HEK293 (cell line): ENCODE data around the gene CAMK2G.

ENCODE experiments used
- CTCF ChIP-seq: fragments of 450-650 bp; formaldehyde crosslinking; IDR thresholded peaks from 2 replicates; pipeline ENCODE4 v1.5.1; 2016; ENCODE audit warnings: missing biosample characterization, missing genetic modification characterization
- PRDM2 ChIP-seq: fragments of 450-650 bp; formaldehyde crosslinking; IDR thresholded peaks from 2 replicates; pipeline ENCODE4 v1.5.1; 2016; ENCODE audit warnings: missing biosample characterization, missing genetic modification characterization, borderline replicate concordance
- YY2 ChIP-seq: fragments of 450-650 bp; formaldehyde crosslinking; IDR thresholded peaks from 2 replicates; pipeline ENCODE4 v1.5.1; 2016; ENCODE audit warnings: missing biosample characterization, missing genetic modification characterization
- ZNF10 ChIP-seq: fragments of 450-650 bp; formaldehyde crosslinking; IDR thresholded peaks from 2 replicates; pipeline ENCODE4 v1.5.1; 2017; ENCODE audit warnings: missing biosample characterization, missing genetic modification characterization
- ZNF292 ChIP-seq: fragments of 450-650 bp; formaldehyde crosslinking; IDR thresholded peaks from 2 replicates; pipeline ENCODE4 v1.5.1; 2016; ENCODE audit warnings: low read depth, missing biosample characterization, missing genetic modification characterization, borderline replicate concordance
- ZNF302 ChIP-seq: fragments of 450-650 bp; formaldehyde crosslinking; IDR thresholded peaks from 2 replicates; pipeline ENCODE4 v1.5.1; 2016; ENCODE audit warnings: missing biosample characterization, missing genetic modification characterization, low read depth
- ZNF510 ChIP-seq: fragments of 450-650 bp; formaldehyde crosslinking; IDR thresholded peaks from 2 replicates; pipeline ENCODE4 v1.5.1; 2018; ENCODE audit warnings: mild to moderate bottlenecking, missing genetic modification characterization, missing biosample characterization; ENCODE audit not compliant: insufficient replicate concordance
- ZNF654 ChIP-seq: fragments of 450-650 bp; formaldehyde crosslinking; IDR thresholded peaks from 2 replicates; pipeline ENCODE4 v1.5.1; 2016; ENCODE audit warnings: low read depth, missing biosample characterization, missing genetic modification characterization
- ZNF776 ChIP-seq: fragments of 450-650 bp; formaldehyde crosslinking; IDR thresholded peaks from 2 replicates; pipeline ENCODE4 v1.5.0; 2017; ENCODE audit warnings: missing biosample characterization, missing genetic modification characterization, borderline replicate concordance
- ZNF837 ChIP-seq: fragments of 450-650 bp; formaldehyde crosslinking; IDR thresholded peaks from 2 replicates; pipeline ENCODE4 v1.5.1; 2016; ENCODE audit warnings: missing biosample characterization, missing genetic modification characterization
- ZSCAN18 ChIP-seq: fragments of 450-650 bp; formaldehyde crosslinking; IDR thresholded peaks from 2 replicates; pipeline ENCODE4 v1.5.1; 2016; ENCODE audit warnings: missing biosample characterization, missing genetic modification characterization

GRCh38 chr10:73768881-73769280 lies 105.5 kb downstream of the CAMK2G start:
- TF ChIP-seq YY2 (tag by site-specific recombination), result no peak
- TF ChIP-seq ZNF510, result no peak
- 0 out of 2 replicates have a peak, but pooled peaks have one; percentile 15 for TF ChIP-seq CTCF (tag by site-specific recombination)
- no peak for TF ChIP-seq PRDM2 (tag by site-specific recombination)
- no peak for TF ChIP-seq ZNF654 (tag by site-specific recombination)
- TF ChIP-seq ZNF302, result no peak
- TF ChIP-seq ZSCAN18 (tag by site-specific recombination), result no peak
- TF ChIP-seq ZNF10, result no peak
- TF ChIP-seq ZNF837 (tag by site-specific recombination), result no peak
- no peak for TF ChIP-seq ZNF292 (tag by site-specific recombination)
- no peak for TF ChIP-seq ZNF776 (tag by site-specific recombination)
